NCI-H345 treated with DMSO at 0.1 percent for 48 hours (cell line): Measurements from ENCODE around the gene FGB.

Source experiments
- DNase-seq: peaks from one replicate; lab custom pipeline; 2025; ENCODE audit not compliant: unreplicated experiment; lab: John Stamatoyannopoulos, UW

FGB gene

GRCh38 chr4:154565704-154566103 is 2.9 kb downstream of the FGB start:
- DNase-seq: no peak

GRCh38 chr4:154566639-154567204 is 3.9 kb downstream of the FGB start:
- no peak for DNase-seq

GRCh38 chr4:154569028-154569427 is 6.2 kb downstream of the FGB start:
- no peak for DNase-seq

GRCh38 chr4:154569584-154569983 is 6.8 kb downstream of the FGB start:
- no peak for DNase-seq

GRCh38 chr4:154573190-154573870 is 10.5 kb downstream of the FGB start:
- no peak for DNase-seq

- DNase-seq: no peak
Observed at GRCh38 chr4:154574311-154574710, 11.5 kb downstream of the FGB start.

- no peak for DNase-seq
Observed at GRCh38 chr4:154577324-154577723, 14.5 kb downstream of the FGB start.

- DNase-seq: no peak
Observed at GRCh38 chr4:154578919-154579318, 16.1 kb downstream of the FGB start.

- no peak for DNase-seq
Observed at GRCh38 chr4:154579927-154580326, 17.1 kb downstream of the FGB start.

- DNase-seq: no peak
Observed at GRCh38 chr4:154582723-154583122, 19.9 kb downstream of the FGB start.

GRCh38 chr4:154583230-154583629 is 20.4 kb downstream of the FGB start:
- no peak for DNase-seq

GRCh38 chr4:154583677-154584076 is 20.9 kb downstream of the FGB start:
- DNase-seq: no peak

- no peak for DNase-seq
Observed at GRCh38 chr4:154584259-154584658, 21.4 kb downstream of the FGB start.

- DNase-seq: no peak
Observed at GRCh38 chr4:154585369-154586018, 22.7 kb downstream of the FGB start.

- DNase-seq: no peak
Observed at GRCh38 chr4:154586296-154587033, 23.7 kb downstream of the FGB start.

- DNase-seq: no peak
Observed at GRCh38 chr4:154588198-154588597, 25.4 kb downstream of the FGB start.

GRCh38 chr4:154589296-154590197 is 26.7 kb downstream of the FGB start:
- no peak for DNase-seq

- no peak for DNase-seq
Observed at GRCh38 chr4:154590329-154591006, 27.7 kb downstream of the FGB start, which contains the start of gene FGA. Gene FGA, minus strand, starts transcription at chr4:154590742. Its CDS starts 55 bp downstream, at chr4:154590687.

- no peak for DNase-seq
Observed at GRCh38 chr4:154591890-154592289, 29.1 kb downstream of the FGB start.

- no peak for DNase-seq
Observed at GRCh38 chr4:154593868-154594267, 31.1 kb downstream of the FGB start.
